Neural progenitor cell (in vitro differentiated cells): Measurements from ENCODE around the gene DYNLT2. TPM values are rescaled to one million over a fixed set of nuclear protein-coding genes. Genes with fewer than 3 reads are reported as not detected.

Experiments
- DNase-seq: peaks from one replicate; pipeline ENCODE4 v3.0.0-alpha.2; 2016; ENCODE audit warnings: low spot score
- H2AFZ ChIP-seq: fragments of 200-600 bp; sonication (generic); replicated peaks from 2 replicates; pipeline ENCODE4 v1.6.1; 2016; ENCODE audit warnings: antibody characterized with exemption
- H3F3A ChIP-seq: fragments of 200-600 bp; sonication (generic); 2 replicates; pipeline ENCODE4 v1.6.1; 2016; ENCODE audit warnings: antibody characterized with exemption, low read depth
- H3K27ac ChIP-seq: fragments of 200-600 bp; sonication (generic); 2 replicates; pipeline ENCODE4 v1.5.1; 2016; ENCODE audit warnings: mild to moderate bottlenecking
- H3K27me3 ChIP-seq: fragments of 200-600 bp; sonication (generic); 2 replicates; pipeline ENCODE4 v1.6.1; 2016; ENCODE audit warnings: mild to moderate bottlenecking, moderate library complexity
- H3K36me3 ChIP-seq: fragments of 200-600 bp; sonication (generic); 2 replicates; pipeline ENCODE4 v1.5.1; 2016
- H3K4me1 ChIP-seq: fragments of 200-600 bp; sonication (generic); 2 replicates; pipeline ENCODE4 v1.6.1; 2016; ENCODE audit warnings: mixed run types
- H3K4me2 ChIP-seq: fragments of 200-600 bp; sonication (generic); 2 replicates; pipeline ENCODE4 v1.6.1; 2016
- H3K4me3 ChIP-seq: fragments of 200-600 bp; sonication (generic); 2 replicates; pipeline ENCODE4 v1.5.1; 2016
- H3K79me2 ChIP-seq: fragments of 200-600 bp; sonication (generic); 2 replicates; pipeline ENCODE4 v1.6.1; 2016; ENCODE audit warnings: low read depth
- H3K9ac ChIP-seq: fragments of 200-600 bp; sonication (generic); 2 replicates; pipeline ENCODE4 v1.6.1; 2016
- H3K9me3 ChIP-seq: fragments of 200-600 bp; sonication (generic); 2 replicates; pipeline ENCODE4 v1.5.1; 2016; ENCODE audit warnings: low read depth
- H4K20me1 ChIP-seq: fragments of 200-600 bp; sonication (generic); 2 replicates; pipeline ENCODE4 v1.6.1; 2016; ENCODE audit warnings: low read depth
- H3K27ac Mint-ChIP-seq: 3 replicates; pipeline ENCODE4 v1.8.0; 2021; ENCODE audit warnings: mixed read lengths
- H3K27me3 Mint-ChIP-seq: 2 replicates; pipeline ENCODE4 v1.8.0; 2022; ENCODE audit warnings: low read depth, mild to moderate bottlenecking, inconsistent platforms, moderate library complexity, mixed read lengths; ENCODE audit not compliant: insufficient read depth
- H3K36me3 Mint-ChIP-seq: 3 replicates; pipeline ENCODE4 v1.8.0; 2021; ENCODE audit warnings: mixed read lengths
- H3K4me1 Mint-ChIP-seq: 3 replicates; pipeline ENCODE4 v1.8.0; 2021; ENCODE audit warnings: mixed read lengths
- H3K4me3 Mint-ChIP-seq: 3 replicates; pipeline ENCODE4 v1.8.0; 2021; ENCODE audit warnings: mild to moderate bottlenecking, moderate library complexity, mixed read lengths
- H3K9me3 Mint-ChIP-seq: 3 replicates; pipeline ENCODE4 v1.8.0; 2020; ENCODE audit warnings: mixed read lengths
- CTCF ChIP-seq: fragments of 200-600 bp; sonication (generic); IDR thresholded peaks from 2 replicates; pipeline ENCODE4 v1.5.1; 2017; ENCODE audit warnings: antibody characterized with exemption, mild to moderate bottlenecking
- EZH2 ChIP-seq: fragments of 200-600 bp; sonication (generic); IDR thresholded peaks from 2 replicates; pipeline ENCODE4 v1.6.1; 2017; ENCODE audit warnings: antibody characterized with exemption, mild to moderate bottlenecking, moderate library complexity
- EZH2phosphoT487 ChIP-seq: fragments of 200-600 bp; sonication (generic); IDR thresholded peaks from 2 replicates; pipeline ENCODE4 v1.6.1; 2017; ENCODE audit warnings: antibody characterized with exemption
- total RNA-seq: library from RNA; depleted of rRNA; stranded (reverse); fragments of >200 nt; gene quantifications from 2 replicates; pipeline ENCODE4 v1.2.3, GENCODE V29; 2015; ENCODE audit warnings: low replicate concordance

The DYNLT2 gene
- total RNA-seq, 1 donor from 2014 or later, result 4.7 TPM

DNA sequence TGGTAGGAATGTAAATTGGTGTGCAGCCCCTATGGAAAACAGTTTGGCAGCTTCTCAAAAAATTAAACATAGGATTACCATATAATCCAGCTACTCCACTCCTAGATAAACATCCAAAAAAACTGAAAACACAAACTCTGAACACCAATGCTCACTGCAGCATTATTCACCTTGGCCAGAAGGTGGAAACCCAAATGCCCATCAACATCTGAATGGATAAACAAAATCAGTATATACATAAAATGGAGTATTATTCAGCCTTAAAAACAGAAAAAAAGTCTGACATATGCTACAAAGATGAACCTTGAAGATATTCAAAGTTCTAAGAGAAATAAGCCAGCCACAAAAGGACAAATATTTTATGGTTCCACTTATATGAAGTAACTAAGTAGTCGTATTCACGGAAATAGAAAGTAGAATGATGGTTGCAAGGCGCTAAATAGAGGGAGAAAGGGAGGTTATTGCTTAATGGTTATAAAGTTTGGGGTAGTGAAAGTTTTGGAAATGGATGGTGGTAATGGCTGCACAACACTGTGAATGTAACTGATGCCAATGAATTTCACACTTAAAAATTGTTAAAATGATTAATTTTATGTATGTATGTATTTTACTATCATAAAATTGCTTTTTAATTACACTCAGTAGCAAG lies 31.0 kb downstream of the DYNLT2 start:
- H3K4me3 Mint-ChIP-seq, result no peak overlapping the region
- Histone ChIP-seq H3K4me3 (no peak overlapping the region), H3K9me3 (no peaks in the 10 kb centered on the region), H3K9ac (no peak overlapping the region), H3K4me1 (peaks cover 20% of the 10 kb centered on the region), H3F3A (peaks cover 20% of the 10 kb centered on the region), H2AFZ (no peak overlapping the region), H3K36me3 (peaks cover 19% of the 10 kb centered on the region), H3K79me2 (peaks cover 67% of the 10 kb centered on the region), H3K4me2 (no peak overlapping the region), H3K27ac (no peak overlapping the region), H4K20me1 (peaks cover 48% of the 10 kb centered on the region), H3K27me3 (no peaks in the 10 kb centered on the region)
- H3K9me3 Mint-ChIP-seq, result peaks cover 2% of the 10 kb centered on the region
- peaks cover 18% of the 10 kb centered on the region for H3K4me1 Mint-ChIP-seq
- TF ChIP-seq EZH2phosphoT487, result no peak
- no peak for TF ChIP-seq CTCF
- TF ChIP-seq EZH2, result no peak
- H3K36me3 Mint-ChIP-seq, result peaks cover 6% of the 10 kb centered on the region
- H3K27ac Mint-ChIP-seq, result no peak overlapping the region
- no peak for DNase-seq
- H3K27me3 Mint-ChIP-seq, result peaks cover 7% of the 10 kb centered on the region

DNA sequence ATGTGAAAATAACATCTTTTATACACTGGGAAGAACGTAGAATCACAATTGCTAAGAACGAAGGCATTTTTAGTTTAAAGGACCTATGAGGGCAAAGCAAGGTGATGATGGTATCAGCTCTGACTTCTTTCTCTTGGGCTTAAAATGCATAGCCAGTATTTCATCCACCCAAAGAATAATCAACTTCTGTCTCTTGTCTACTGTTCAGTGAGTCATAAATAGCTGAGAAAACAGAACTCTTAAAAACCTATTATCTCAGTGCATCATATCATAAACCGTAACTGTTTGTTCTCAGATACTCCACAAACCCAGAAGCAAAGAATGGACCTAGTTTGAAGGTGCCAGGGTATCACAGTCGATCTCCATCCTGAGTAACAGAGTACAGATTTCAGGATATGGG lies 32.3 kb downstream of the DYNLT2 start:
- no peak overlapping the region for H3K4me3 Mint-ChIP-seq
- Histone ChIP-seq H3K36me3 (peaks cover 19% of the 10 kb centered on the region), H3K27me3 (no peaks in the 10 kb centered on the region), H2AFZ (no peak overlapping the region), H3F3A (peaks cover 12% of the 10 kb centered on the region), H3K79me2 (peaks cover 67% of the 10 kb centered on the region), H4K20me1 (peaks cover 48% of the 10 kb centered on the region), H3K27ac (no peak overlapping the region), H3K9ac (no peak overlapping the region), H3K4me3 (no peak overlapping the region), H3K4me1 (peaks cover 20% of the 10 kb centered on the region), H3K4me2 (no peak overlapping the region), H3K9me3 (no peaks in the 10 kb centered on the region)
- no peak for DNase-seq
- no peak overlapping the region for H3K27ac Mint-ChIP-seq
- H3K36me3 Mint-ChIP-seq, result peaks cover 11% of the 10 kb centered on the region
- TF ChIP-seq EZH2phosphoT487 (no peak), EZH2 (no peak), CTCF (no peak)
- H3K4me1 Mint-ChIP-seq, result peaks cover 14% of the 10 kb centered on the region
- peaks cover 3% of the 10 kb centered on the region for H3K27me3 Mint-ChIP-seq
- no peaks in the 10 kb centered on the region for H3K9me3 Mint-ChIP-seq

DNA sequence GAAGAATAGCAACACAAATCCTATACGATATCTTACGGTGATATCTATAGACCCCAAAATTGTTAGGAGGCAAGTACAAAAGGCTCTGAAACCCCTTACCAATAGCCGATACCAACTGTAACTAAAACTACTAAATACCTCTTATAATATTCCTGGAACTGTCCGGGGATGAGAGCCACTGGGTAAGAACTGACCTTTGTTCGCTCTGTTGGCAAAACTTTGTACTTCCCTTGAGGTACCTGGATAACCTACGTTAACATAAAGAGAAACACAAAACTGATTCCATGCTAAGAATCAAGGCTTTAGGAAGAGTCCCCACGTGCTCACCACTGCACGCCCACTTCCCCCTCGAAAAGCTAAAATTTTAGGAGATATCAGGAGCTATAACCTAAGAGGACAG lies 36.8 kb downstream of the DYNLT2 start:
- Mint-ChIP-seq H3K36me3 (peaks cover 16% of the 10 kb centered on the region), H3K4me3 (no peak overlapping the region), H3K27me3 (peaks cover 2% of the 10 kb centered on the region), H3K27ac (no peak overlapping the region), H3K4me1 (no peaks in the 10 kb centered on the region), H3K9me3 (no peaks in the 10 kb centered on the region)
- Histone ChIP-seq H3K4me1 (no peaks in the 10 kb centered on the region), H2AFZ (no peak overlapping the region), H3K79me2 (peaks cover 27% of the 10 kb centered on the region), H3K27me3 (no peaks in the 10 kb centered on the region), H3K9ac (no peak overlapping the region), H3K4me2 (no peak overlapping the region), H3F3A (peaks cover 5% of the 10 kb centered on the region), H3K27ac (no peak overlapping the region), H3K4me3 (no peak overlapping the region), H4K20me1 (peaks cover 12% of the 10 kb centered on the region), H3K36me3 (peaks cover 25% of the 10 kb centered on the region), H3K9me3 (no peaks in the 10 kb centered on the region)
- DNase-seq, result no peak
- TF ChIP-seq EZH2phosphoT487 (no peak), EZH2 (no peak), CTCF (no peak)
